ENCODE results near the gene NR3C2. TPM values are rescaled to one million over a fixed set of nuclear protein-coding genes. Genes with fewer than 3 reads are reported as not detected.

Gene NR3C2
- total RNA-seq, 2 experiments from 2014 or later: 2.0 to 5.2 TPM

GRCh38 chr4:148226341-148226740, 215.9 kb downstream of the NR3C2 start:
- Histone ChIP-seq H3K4me2 (ENCODE audit: low read length) (no peak overlapping the region), H3K27ac (ENCODE audit: low read depth, low read length, poor library complexity, severe bottlenecking) (no peak overlapping the region), H3K9me2 (ENCODE audit: insufficient read depth, low read length) (no peaks in the 10 kb centered on the region), H2AFZ (ENCODE audit: low read length) (no peak overlapping the region), H3K4me1 (ENCODE audit: insufficient read depth, low read length, poor library complexity, severe bottlenecking) (no peaks in the 10 kb centered on the region), H3K4me3 (ENCODE audit: low read depth, low read length, poor library complexity, severe bottlenecking) (no peak overlapping the region), H3K9me3 (ENCODE audit: low read length) (no peaks in the 10 kb centered on the region), H3K36me3 (ENCODE audit: insufficient read depth, low read length) (no peaks in the 10 kb centered on the region), H4K20me1 (ENCODE audit: insufficient read depth, low read length) (no peaks in the 10 kb centered on the region), H3K79me2 (ENCODE audit: insufficient read depth, low read depth, low read length) (no peaks in the 10 kb centered on the region)
- intact Hi-C loops (cut with micrococcal nuclease; ENCODE audit: unreplicated experiment): no loop called here
- DNase-seq (ENCODE audit: low spot score): no peak
- TF ChIP-seq EZH2phosphoT487 (IDR thresholded peaks at IDR 0.05; ENCODE audit: borderline replicate concordance, low read depth, low read length) (no peak), CTCF (conservative IDR thresholded peaks at IDR 0.05; ENCODE audit: low read length) (no peak)
- CTCF ChIA-PET (ENCODE audit: unreplicated experiment): no interaction called here
- no TSS peak for BruUV-seq (replicated peaks)
- POLR2A ChIA-PET: interaction anchor here (0.7 kb wide), 1 partner anchor 148 kb away, joined by 3 read pairs; no protein-coding TSS in a partner anchor

GRCh38 chr4:148225639-148226038, 216.6 kb downstream of the NR3C2 start:
- POLR2A ChIA-PET: interaction anchor here (0.7 kb wide), 1 partner anchor 149 kb away, joined by 3 read pairs; no protein-coding TSS in a partner anchor

More at GRCh38 chr4:148225639-148226038, 216.6 kb downstream of the NR3C2 start:
- no peak overlapping the region for H3K27ac ChIP-seq (ENCODE audit: low read depth, low read length, poor library complexity, severe bottlenecking)
- no peak overlapping the region for H2AFZ ChIP-seq (ENCODE audit: low read length)
- H3K4me3 ChIP-seq (ENCODE audit: low read depth, low read length, poor library complexity, severe bottlenecking): no peak overlapping the region
- no peaks in the 10 kb centered on the region for H3K9me3 ChIP-seq (ENCODE audit: low read length)
- H3K36me3 ChIP-seq (ENCODE audit: insufficient read depth, low read length): no peaks in the 10 kb centered on the region
- H3K4me2 ChIP-seq (ENCODE audit: low read length): no peak overlapping the region
- intact Hi-C loops (cut with micrococcal nuclease; ENCODE audit: unreplicated experiment): no loop called here
- no peak for DNase-seq (ENCODE audit: low spot score)
- no peak for TF ChIP-seq CTCF (conservative IDR thresholded peaks at IDR 0.05; ENCODE audit: low read length)
- no peak for TF ChIP-seq EZH2phosphoT487 (IDR thresholded peaks at IDR 0.05; ENCODE audit: borderline replicate concordance, low read depth, low read length)
- no TSS peak for BruUV-seq (replicated peaks)
- no peaks in the 10 kb centered on the region for H3K4me1 ChIP-seq (ENCODE audit: insufficient read depth, low read length, poor library complexity, severe bottlenecking)
- CTCF ChIA-PET (ENCODE audit: unreplicated experiment): no interaction called here
- no peaks in the 10 kb centered on the region for H3K9me2 ChIP-seq (ENCODE audit: insufficient read depth, low read length)
- no peaks in the 10 kb centered on the region for H4K20me1 ChIP-seq (ENCODE audit: insufficient read depth, low read length)
- H3K79me2 ChIP-seq (ENCODE audit: insufficient read depth, low read depth, low read length): no peaks in the 10 kb centered on the region

All from OCI-LY7 (cell line).